Keratinocyte (primary cell): Measurements from ENCODE around the gene SKOR1.

Experiments
- CTCF ChIP-seq, 3 experiments: IDR thresholded peaks in 1 of 3; conservative IDR thresholded peaks in 1 of 3; optimal IDR thresholded peaks in 1 of 3; 2 replicates in 2 of 3; 3 replicates in 1 of 3; pipeline versions ENCODE3 to v1.5.1; 2011; ENCODE audit warnings: low read length in 3 of 3, mild to moderate bottlenecking in 3 of 3, moderate library complexity in 2 of 3, control low read depth in 1 of 3, inconsistent platforms in 1 of 3; ENCODE audit not compliant: insufficient read depth in 2 of 3; ENCODE audit errors: extremely low read depth in 1 of 3
- EZH2 ChIP-seq: IDR thresholded peaks from one replicate; pipeline ENCODE4 v1.6.1; 2012; ENCODE audit warnings: inconsistent platforms, mild to moderate bottlenecking, low read length, moderate library complexity

- no peak for TF ChIP-seq CTCF (optimal IDR thresholded peaks at IDR 0.05 in 1 of 3, IDR thresholded peaks at IDR 0.05 in 1 of 3, conservative IDR thresholded peaks at IDR 0.05 in 1 of 3; ENCODE audit: extremely low read depth in 1 of 3, insufficient read depth in 2 of 3, low read length in 3 of 3)
- TF ChIP-seq EZH2 = no peak
Measured at GRCh38 chr15:67883234-67883773, 58.0 kb downstream of the SKOR1 start.
